ENCODE measurements around the gene AMN.

- no peak for TF ChIP-seq CTCF (IDR thresholded peaks at IDR 0.05; ENCODE audit: low read depth, low read length, poor library complexity, severe bottlenecking)
- no peak for TF ChIP-seq EZH2phosphoT487 (IDR thresholded peaks at IDR 0.05; ENCODE audit: borderline replicate concordance, low read length)
These were observed 2.0 kb upstream of the AMN start for GRCh38 chr14:102920273-102920997.

Data from DOHH2 (cell line).